Neural crest cell (in vitro differentiated cells): Measurements from ENCODE around the gene DGCR2. TPM values are rescaled to one million over a fixed set of nuclear protein-coding genes. Genes with fewer than 3 reads are reported as not detected.
A peak's percentile ranks its signal among the peaks of the same experiment; 100 is the strongest.

ENCODE experiments used
- DNase-seq: peaks from one replicate; pipeline ENCODE4 v3.0.0; 2021; ENCODE audit warnings: low read depth, mixed read lengths, low spot score
- H3K27ac Mint-ChIP-seq: one replicate; pipeline ENCODE4 v1.8.0; 2021; ENCODE audit warnings: mild to moderate bottlenecking, mixed read lengths; ENCODE audit not compliant: unreplicated experiment
- H3K27me3 Mint-ChIP-seq: 2 replicates; pipeline ENCODE4 v1.8.0; 2021; ENCODE audit warnings: low read depth, mild to moderate bottlenecking, mixed read lengths
- H3K36me3 Mint-ChIP-seq: 2 replicates; pipeline ENCODE4 v1.8.0; 2021; ENCODE audit warnings: low read depth, mild to moderate bottlenecking, mixed read lengths
- H3K4me1 Mint-ChIP-seq: 2 replicates; pipeline ENCODE4 v1.8.0; 2021; ENCODE audit warnings: mixed read lengths
- H3K4me3 Mint-ChIP-seq: one replicate; pipeline ENCODE4 v1.8.0; 2021; ENCODE audit warnings: mild to moderate bottlenecking, mixed read lengths
- H3K9me3 Mint-ChIP-seq: 2 replicates; pipeline ENCODE4 v1.8.0; 2021; ENCODE audit warnings: mixed read lengths
- CTCF ChIP-seq: fragments of 200-600 bp; sonication (generic); conservative IDR thresholded peaks from 2 replicates; pipeline ENCODE4 v1.5.0; 2021; ENCODE audit warnings: antibody characterized with exemption, mild to moderate bottlenecking
- total RNA-seq: library from RNA; stranded (reverse); gene quantifications from 2 replicates; pipeline ENCODE4 v1.2.1, GENCODE V29; 2021

The DGCR2 gene
- total RNA-seq, 1 donor from 2014 or later, result 91.6 TPM

GRCh38 chr22:19124377-19124776 lies 2.2 kb upstream of the DGCR2 start:
- Mint-ChIP-seq H3K27me3 (no peaks in the 10 kb centered on the region), H3K36me3 (no peaks in the 10 kb centered on the region), H3K4me3 (peak overlapping the region; percentile 91), H3K9me3 (no peaks in the 10 kb centered on the region), H3K4me1 (peaks cover 28% of the 10 kb centered on the region), H3K27ac (no peak overlapping the region)
- DNase-seq, result no peak
- TF ChIP-seq CTCF, result no peak

- Mint-ChIP-seq H3K4me1 (peaks cover 28% of the 10 kb centered on the region), H3K9me3 (no peaks in the 10 kb centered on the region), H3K4me3 (peak overlapping the region; percentile 91), H3K27ac (no peak overlapping the region), H3K36me3 (no peaks in the 10 kb centered on the region), H3K27me3 (no peaks in the 10 kb centered on the region)
- DNase-seq, result no peak
- no peak for TF ChIP-seq CTCF
Observed at GRCh38 chr22:19123936-19124335, 1.7 kb upstream of the DGCR2 start.

- no peak for TF ChIP-seq CTCF
- no peak for DNase-seq
- peaks cover 28% of the 10 kb centered on the region for H3K4me1 Mint-ChIP-seq
- peak overlapping the region; percentile 91 for H3K4me3 Mint-ChIP-seq
- no peaks in the 10 kb centered on the region for H3K36me3 Mint-ChIP-seq
- H3K27me3 Mint-ChIP-seq, result no peaks in the 10 kb centered on the region
- peak overlapping the region; percentile 83 for H3K27ac Mint-ChIP-seq
- H3K9me3 Mint-ChIP-seq, result no peaks in the 10 kb centered on the region
Observed at GRCh38 chr22:19122752-19123492, 710 bp upstream of the DGCR2 start.

GRCh38 chr22:19121631-19122142 lies 525 bp downstream of the DGCR2 start:
- peaks cover 31% of the 10 kb centered on the region for H3K4me1 Mint-ChIP-seq
- peak; percentile 29 for DNase-seq
- no peaks in the 10 kb centered on the region for H3K27me3 Mint-ChIP-seq
- peak overlapping the region; percentile 50 for H3K27ac Mint-ChIP-seq
- TF ChIP-seq CTCF, result no peak
- no peaks in the 10 kb centered on the region for H3K9me3 Mint-ChIP-seq
- no peaks in the 10 kb centered on the region for H3K36me3 Mint-ChIP-seq
- peak overlapping the region; percentile 94 for H3K4me3 Mint-ChIP-seq

- TF ChIP-seq CTCF, result no peak
- H3K36me3 Mint-ChIP-seq, result no peaks in the 10 kb centered on the region
- H3K27me3 Mint-ChIP-seq, result no peaks in the 10 kb centered on the region
- H3K4me3 Mint-ChIP-seq, result peak overlapping the region; percentile 94
- no peaks in the 10 kb centered on the region for H3K9me3 Mint-ChIP-seq
- H3K27ac Mint-ChIP-seq, result peak overlapping the region; percentile 50
- no peak for DNase-seq
- H3K4me1 Mint-ChIP-seq, result peaks cover 36% of the 10 kb centered on the region
Observed at GRCh38 chr22:19120829-19121630, 1.2 kb downstream of the DGCR2 start.
